Epithelial cell of esophagus (primary cell): ENCODE results near the gene GTF2E1.
A peak's percentile ranks its signal among the peaks of the same experiment; 100 is the strongest.
"Not testable (repeated sequence)": the region's sequence is repeated elsewhere in the genome, so short reads cannot be mapped to it uniquely, and the experiment has no call there.

Experiments
- DNase-seq: peaks from one replicate; pipeline ENCODE4 v3.0.0; 2010; ENCODE audit warnings: low read depth
- H3K4me3 ChIP-seq: 2 replicates; pipeline ENCODE4 v1.5.1; 2011; ENCODE audit warnings: mild to moderate bottlenecking, low read length, control low read depth
- TF ChIP-seq, protein P1 (sequence below): IDR thresholded peaks from 2 replicates; pipeline ENCODE4 v1.5.1; 2011; ENCODE audit warnings: low read depth, mild to moderate bottlenecking, low read length, control low read depth, inconsistent platforms; ENCODE audit not compliant: insufficient read depth; ENCODE audit errors: missing control alignments

The GTF2E1 gene

GRCh38 chr3:120710369-120710768, 32.2 kb upstream of the GTF2E1 start:
- no peak for DNase-seq
- H3K4me3 ChIP-seq: no peak overlapping the region
- TF ChIP-seq, protein P1, sequence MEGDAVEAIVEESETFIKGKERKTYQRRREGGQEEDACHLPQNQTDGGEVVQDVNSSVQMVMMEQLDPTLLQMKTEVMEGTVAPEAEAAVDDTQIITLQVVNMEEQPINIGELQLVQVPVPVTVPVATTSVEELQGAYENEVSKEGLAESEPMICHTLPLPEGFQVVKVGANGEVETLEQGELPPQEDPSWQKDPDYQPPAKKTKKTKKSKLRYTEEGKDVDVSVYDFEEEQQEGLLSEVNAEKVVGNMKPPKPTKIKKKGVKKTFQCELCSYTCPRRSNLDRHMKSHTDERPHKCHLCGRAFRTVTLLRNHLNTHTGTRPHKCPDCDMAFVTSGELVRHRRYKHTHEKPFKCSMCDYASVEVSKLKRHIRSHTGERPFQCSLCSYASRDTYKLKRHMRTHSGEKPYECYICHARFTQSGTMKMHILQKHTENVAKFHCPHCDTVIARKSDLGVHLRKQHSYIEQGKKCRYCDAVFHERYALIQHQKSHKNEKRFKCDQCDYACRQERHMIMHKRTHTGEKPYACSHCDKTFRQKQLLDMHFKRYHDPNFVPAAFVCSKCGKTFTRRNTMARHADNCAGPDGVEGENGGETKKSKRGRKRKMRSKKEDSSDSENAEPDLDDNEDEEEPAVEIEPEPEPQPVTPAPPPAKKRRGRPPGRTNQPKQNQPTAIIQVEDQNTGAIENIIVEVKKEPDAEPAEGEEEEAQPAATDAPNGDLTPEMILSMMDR: no peak

GRCh38 chr3:120713262-120713661, 29.3 kb upstream of the GTF2E1 start:
- DNase-seq: no peak
- TF ChIP-seq, protein P1: no peak
- H3K4me3 ChIP-seq: no peak overlapping the region

- H3K4me3 ChIP-seq: peak overlapping the region; percentile 54
- peak; percentile 25 for DNase-seq
Measured at GRCh38 chr3:120719167-120719834, 23.2 kb upstream of the GTF2E1 start.

DNA sequence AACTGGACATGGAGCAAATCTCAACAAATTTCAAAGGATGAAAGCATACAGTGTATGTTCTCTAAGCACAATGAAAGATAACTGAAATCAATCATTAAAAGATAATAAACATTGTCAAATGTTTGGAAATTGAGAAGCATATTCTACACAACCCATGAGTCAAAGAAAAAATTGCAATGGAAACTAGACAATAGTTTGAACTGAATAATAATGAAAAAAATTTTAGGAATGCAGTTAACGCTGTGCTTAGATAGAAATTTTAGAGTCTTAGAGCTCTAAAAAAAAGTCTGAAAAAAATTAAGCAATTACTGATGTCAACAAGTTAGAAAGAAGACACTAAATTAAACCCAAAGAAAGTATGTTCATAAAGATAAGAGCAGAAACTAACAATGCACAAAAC, 15.8 kb upstream of the GTF2E1 start:
- H3K4me3 ChIP-seq: no peak overlapping the region
- DNase-seq: no peak
- TF ChIP-seq, protein P1: no peak

GRCh38 chr3:120730576-120731542, 11.7 kb upstream of the GTF2E1 start:
- no peak overlapping the region for H3K4me3 ChIP-seq
- TF ChIP-seq, protein P1: no peak
- no peak for DNase-seq

DNA sequence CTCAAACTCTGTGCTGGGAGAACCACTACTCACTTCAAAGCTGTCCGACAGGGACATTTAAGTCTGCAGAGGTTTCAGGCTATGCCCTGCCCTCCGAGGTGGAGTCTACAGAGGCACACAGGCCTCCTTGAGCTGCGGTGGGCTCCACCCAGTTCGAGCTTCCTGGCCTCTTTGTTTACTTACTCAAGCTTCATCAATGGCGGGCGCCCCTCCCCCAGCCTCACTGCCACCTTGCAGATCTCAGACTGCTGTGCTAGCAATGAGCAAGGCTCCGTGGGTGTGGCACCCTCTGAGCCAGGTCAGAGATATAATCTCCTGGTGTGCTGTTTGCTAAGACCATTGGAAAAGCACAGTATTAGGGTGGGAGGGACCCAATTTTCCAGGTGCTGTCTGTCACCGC, 4.5 kb upstream of the GTF2E1 start:
- DNase-seq, H3K4me3 ChIP-seq: not testable (repeated sequence)

DNA sequence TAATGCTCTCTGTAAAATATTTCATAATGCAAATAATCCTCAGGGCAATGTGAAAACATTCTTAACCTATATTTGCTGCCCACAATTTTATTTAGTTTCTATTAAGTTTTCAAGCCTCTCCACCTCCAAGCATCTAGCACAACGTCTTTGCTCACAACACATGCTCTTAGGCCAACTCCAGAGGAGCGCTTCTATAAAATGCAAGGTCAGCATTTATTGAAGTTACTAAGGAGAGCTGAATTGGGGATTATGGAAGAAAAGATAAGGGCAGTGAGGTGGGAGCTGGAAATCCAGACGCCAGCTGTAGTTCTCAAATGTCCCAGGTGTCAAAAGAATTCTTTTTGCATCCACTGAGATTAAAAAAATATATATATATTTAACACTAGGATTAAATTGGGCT, 1.2 kb upstream of the GTF2E1 start:
- TF ChIP-seq, protein P1: no peak
- H3K4me3 ChIP-seq: peak overlapping the region; percentile 99
- no peak for DNase-seq

DNA sequence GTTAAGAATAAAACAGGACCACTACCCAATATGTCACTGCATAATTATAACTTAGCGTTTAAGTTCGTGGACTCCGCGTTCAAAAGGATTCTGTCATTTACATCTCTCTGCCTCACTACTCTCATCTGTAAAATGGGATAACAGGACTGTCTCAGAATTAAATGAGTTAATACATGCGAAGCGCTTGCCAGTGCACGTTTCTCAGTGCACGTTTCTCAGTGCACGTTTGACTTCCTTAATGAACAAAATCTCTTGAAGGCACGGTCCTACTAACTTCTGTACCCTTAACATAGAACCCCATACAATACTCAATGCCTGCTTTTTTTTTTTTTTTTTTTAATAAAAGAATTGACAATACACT, 727 bp upstream of the GTF2E1 start:
- TF ChIP-seq, protein P1: no peak
- H3K4me3 ChIP-seq: peak overlapping the region; percentile 99
- DNase-seq: peak; percentile 38
